Measurements from ENCODE around the gene EDA.

The EDA gene

GRCh38 chrX:70007946-70008345, 392.0 kb downstream of the EDA start:
- no peak for TF ChIP-seq EZH2phosphoT487 (IDR thresholded peaks at IDR 0.05; ENCODE audit: borderline replicate concordance)
- no peak for TF ChIP-seq CTCF (conservative IDR thresholded peaks at IDR 0.05; ENCODE audit: low read length)
- H3F3A ChIP-seq (ENCODE audit: low read depth): no peaks in the 10 kb centered on the region
- no peak overlapping the region for H3K4me2 ChIP-seq (ENCODE audit: low read depth, low read length, poor library complexity, severe bottlenecking)
- no peak overlapping the region for H3K4me3 ChIP-seq (ENCODE audit: low read length, poor library complexity, severe bottlenecking)
- no peaks in the 10 kb centered on the region for H3K79me2 ChIP-seq (ENCODE audit: insufficient read depth, low read length)
- no peak overlapping the region for H2AFZ ChIP-seq (ENCODE audit: low read length)
- H3K9me3 ChIP-seq (ENCODE audit: insufficient read depth, low read depth, low read length): no peaks in the 10 kb centered on the region
- no peaks in the 10 kb centered on the region for H3K4me1 ChIP-seq (ENCODE audit: insufficient read depth, low read length, poor library complexity, severe bottlenecking)
- no peaks in the 10 kb centered on the region for H3K36me3 ChIP-seq (ENCODE audit: insufficient read depth, low read length)
- H3K27me3 ChIP-seq (ENCODE audit: insufficient read depth, low read length, poor library complexity, severe bottlenecking): no peaks in the 10 kb centered on the region
- H4K20me1 ChIP-seq (ENCODE audit: insufficient read depth, low read length, poor library complexity, severe bottlenecking): no peaks in the 10 kb centered on the region
- H3K9me2 ChIP-seq (replicated peaks; ENCODE audit: low read depth, low read length): no peaks in the 10 kb centered on the region
- no peak overlapping the region for H3K9ac ChIP-seq (ENCODE audit: low read depth, low read length, poor library complexity, severe bottlenecking)

- H2AFZ ChIP-seq (ENCODE audit: low read length): no peak overlapping the region
- H3K79me2 ChIP-seq (ENCODE audit: insufficient read depth, low read length): no peaks in the 10 kb centered on the region
- no peak overlapping the region for H3K4me2 ChIP-seq (ENCODE audit: low read depth, low read length, poor library complexity, severe bottlenecking)
- H3F3A ChIP-seq (ENCODE audit: low read depth): no peaks in the 10 kb centered on the region
- TF ChIP-seq EZH2phosphoT487 (IDR thresholded peaks at IDR 0.05; ENCODE audit: borderline replicate concordance): no peak
- no peak for TF ChIP-seq CTCF (conservative IDR thresholded peaks at IDR 0.05; ENCODE audit: low read length)
- no peaks in the 10 kb centered on the region for H3K27me3 ChIP-seq (ENCODE audit: insufficient read depth, low read length, poor library complexity, severe bottlenecking)
- H3K4me3 ChIP-seq (ENCODE audit: low read length, poor library complexity, severe bottlenecking): no peak overlapping the region
- no peaks in the 10 kb centered on the region for H3K9me2 ChIP-seq (replicated peaks; ENCODE audit: low read depth, low read length)
- no peaks in the 10 kb centered on the region for H3K4me1 ChIP-seq (ENCODE audit: insufficient read depth, low read length, poor library complexity, severe bottlenecking)
- no peaks in the 10 kb centered on the region for H3K36me3 ChIP-seq (ENCODE audit: insufficient read depth, low read length)
- H3K9ac ChIP-seq (ENCODE audit: low read depth, low read length, poor library complexity, severe bottlenecking): no peak overlapping the region
- H3K9me3 ChIP-seq (ENCODE audit: insufficient read depth, low read depth, low read length): no peaks in the 10 kb centered on the region
- H4K20me1 ChIP-seq (ENCODE audit: insufficient read depth, low read length, poor library complexity, severe bottlenecking): no peaks in the 10 kb centered on the region
These were observed 393.1 kb downstream of the EDA start for GRCh38 chrX:70009049-70009448.

GRCh38 chrX:70009970-70010369, 394.1 kb downstream of the EDA start:
- H3K27me3 ChIP-seq (ENCODE audit: insufficient read depth, low read length, poor library complexity, severe bottlenecking): no peaks in the 10 kb centered on the region
- H3K4me3 ChIP-seq (ENCODE audit: low read length, poor library complexity, severe bottlenecking): no peak overlapping the region
- no peaks in the 10 kb centered on the region for H3K9me2 ChIP-seq (replicated peaks; ENCODE audit: low read depth, low read length)
- H3K79me2 ChIP-seq (ENCODE audit: insufficient read depth, low read length): no peaks in the 10 kb centered on the region
- TF ChIP-seq CTCF (conservative IDR thresholded peaks at IDR 0.05; ENCODE audit: low read length) (no peak), EZH2phosphoT487 (IDR thresholded peaks at IDR 0.05; ENCODE audit: borderline replicate concordance) (no peak)
- H3K4me1 ChIP-seq (ENCODE audit: insufficient read depth, low read length, poor library complexity, severe bottlenecking): no peaks in the 10 kb centered on the region
- no peaks in the 10 kb centered on the region for H3K9me3 ChIP-seq (ENCODE audit: insufficient read depth, low read depth, low read length)
- H3K36me3 ChIP-seq (ENCODE audit: insufficient read depth, low read length): no peaks in the 10 kb centered on the region
- no peak overlapping the region for H2AFZ ChIP-seq (ENCODE audit: low read length)
- H3K9ac ChIP-seq (ENCODE audit: low read depth, low read length, poor library complexity, severe bottlenecking): no peak overlapping the region
- no peaks in the 10 kb centered on the region for H3F3A ChIP-seq (ENCODE audit: low read depth)
- no peaks in the 10 kb centered on the region for H4K20me1 ChIP-seq (ENCODE audit: insufficient read depth, low read length, poor library complexity, severe bottlenecking)
- no peak overlapping the region for H3K4me2 ChIP-seq (ENCODE audit: low read depth, low read length, poor library complexity, severe bottlenecking)

Data from Loucy (cell line).